Left lung (tissue), 10 donors: ENCODE measurements around the gene ZSCAN10. TPM values are rescaled to one million over a fixed set of nuclear protein-coding genes. Genes with fewer than 3 reads are reported as not detected.
A peak's percentile ranks its signal among the peaks of the same experiment; 100 is the strongest.

ENCODE experiments used
- ATAC-seq: fragments of 200-7000 bp; cut with Tn5 transposase; one replicate; pipeline ENCODE4 v1.9.1; 2020; ENCODE audit warnings: moderate library complexity
- DNase-seq, 4 donors: peaks; one replicate each; pipeline ENCODE4 v3.0.0-alpha.2; 2013 to 2020
- H3K27ac ChIP-seq, 2 donors: fragments of 200-600 bp; sonication (generic) in 1 of 2; one replicate each; pipeline versions ENCODE4 v1.5.0 to v1.8.0; 2020 to 2021
- H3K27me3 ChIP-seq, 2 donors: fragments of 200-600 bp; sonication (generic) in 1 of 2; one replicate each; pipeline versions ENCODE4 v1.5.0 to v1.8.0; 2020 to 2021
- H3K36me3 ChIP-seq, 2 donors: fragments of 200-600 bp; sonication (generic) in 1 of 2; one replicate each; pipeline versions ENCODE4 v1.5.0 to v1.8.0; 2020 to 2021
- H3K4me1 ChIP-seq, 2 donors: fragments of 200-600 bp; one replicate each; pipeline ENCODE4 v1.8.0; 2021
- H3K4me3 ChIP-seq, 2 donors: fragments of 200-600 bp; sonication (generic) in 1 of 2; one replicate each; pipeline versions ENCODE4 v1.5.0 to v1.8.0; 2020 to 2021; ENCODE audit warnings: mild to moderate bottlenecking in 1 of 2
- H3K9me3 ChIP-seq, 2 donors: fragments of 200-600 bp; sonication (generic) in 1 of 2; one replicate each; pipeline versions ENCODE4 v1.5.0 to v1.8.0; 2020 to 2021
- intact Hi-C, 2 donors: fragments of 100-400 bp; cut with DNase I; formaldehyde crosslinking; loops; one replicate each; pipeline versions ENCODE4 v1.11.2 to v1.14.2; 2022
- polyA plus RNA-seq, 6 donors: library from polyadenylated mRNA; unstranded; fragments of 120-200 nt; gene quantifications; one replicate each; pipeline ENCODE4 v1.2.1, GENCODE V29; 2013; ENCODE audit not compliant: insufficient read length in 6 of 6
- total RNA-seq, 2 donors: library from RNA; stranded (reverse); fragmentation: NEBNext Ultra II Directional; extraction: Animal tissue kit (Norgen Biotek cat#: 25700); gene quantifications; one replicate each; pipeline ENCODE4 v1.2.1, GENCODE V29; 2021
- TF ChIP-seq, protein P1 (sequence below), 2 donors: fragments of 200-600 bp; sonication (generic) in 1 of 2; IDR thresholded peaks; one replicate each; pipeline versions ENCODE4 v1.5.0 to v1.8.0; 2021; ENCODE audit warnings: antibody characterized with exemption in 2 of 2
- donor health status: DM: no; HTN: yes; CAD: no.
- donor health status: DM: no; HTN: no; CAD: no.

ZSCAN10 gene
- total and polyA plus RNA-seq, 8 donors: 0.13 TPM; not detected in 7

DNA sequence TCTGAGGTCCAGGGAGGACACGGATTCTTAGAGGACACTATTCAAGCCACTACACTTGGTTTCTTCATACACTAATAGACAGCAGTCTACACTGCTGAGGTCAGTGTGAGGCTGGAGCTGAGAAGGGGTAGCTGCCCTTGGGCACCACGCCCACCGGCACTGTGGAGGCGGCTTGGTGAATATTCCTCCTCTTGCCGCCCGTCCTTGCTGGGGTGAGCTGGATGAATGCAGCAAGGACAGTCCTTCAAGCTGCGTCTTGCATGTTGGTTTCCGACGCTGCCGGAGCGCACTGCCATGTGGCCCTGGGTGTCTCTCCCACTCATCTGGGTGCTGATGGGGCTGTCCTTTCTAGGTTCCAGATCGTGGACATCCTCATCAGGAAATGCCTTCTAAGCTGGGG is 15.9 kb upstream of the ZSCAN10 start:
- Histone ChIP-seq H3K27ac (no peak overlapping the region), H3K36me3 (peaks cover 0 to 46% of the 10 kb centered on the region in 2 donors), H3K27me3 (peaks cover 0 to 5% of the 10 kb centered on the region in 2 donors), H3K9me3 (no peaks in the 10 kb centered on the region), H3K4me1 (peaks cover 12 to 25% of the 10 kb centered on the region in 2 donors), H3K4me3 (no peak overlapping the region)
- intact Hi-C loops: no loop called here
- DNase-seq (peak in 1 of 4 donors; percentile 45), ATAC-seq (no peak)
- TF ChIP-seq, protein P1, sequence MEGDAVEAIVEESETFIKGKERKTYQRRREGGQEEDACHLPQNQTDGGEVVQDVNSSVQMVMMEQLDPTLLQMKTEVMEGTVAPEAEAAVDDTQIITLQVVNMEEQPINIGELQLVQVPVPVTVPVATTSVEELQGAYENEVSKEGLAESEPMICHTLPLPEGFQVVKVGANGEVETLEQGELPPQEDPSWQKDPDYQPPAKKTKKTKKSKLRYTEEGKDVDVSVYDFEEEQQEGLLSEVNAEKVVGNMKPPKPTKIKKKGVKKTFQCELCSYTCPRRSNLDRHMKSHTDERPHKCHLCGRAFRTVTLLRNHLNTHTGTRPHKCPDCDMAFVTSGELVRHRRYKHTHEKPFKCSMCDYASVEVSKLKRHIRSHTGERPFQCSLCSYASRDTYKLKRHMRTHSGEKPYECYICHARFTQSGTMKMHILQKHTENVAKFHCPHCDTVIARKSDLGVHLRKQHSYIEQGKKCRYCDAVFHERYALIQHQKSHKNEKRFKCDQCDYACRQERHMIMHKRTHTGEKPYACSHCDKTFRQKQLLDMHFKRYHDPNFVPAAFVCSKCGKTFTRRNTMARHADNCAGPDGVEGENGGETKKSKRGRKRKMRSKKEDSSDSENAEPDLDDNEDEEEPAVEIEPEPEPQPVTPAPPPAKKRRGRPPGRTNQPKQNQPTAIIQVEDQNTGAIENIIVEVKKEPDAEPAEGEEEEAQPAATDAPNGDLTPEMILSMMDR (IDR thresholded peaks at IDR 0.05): no peak

DNA sequence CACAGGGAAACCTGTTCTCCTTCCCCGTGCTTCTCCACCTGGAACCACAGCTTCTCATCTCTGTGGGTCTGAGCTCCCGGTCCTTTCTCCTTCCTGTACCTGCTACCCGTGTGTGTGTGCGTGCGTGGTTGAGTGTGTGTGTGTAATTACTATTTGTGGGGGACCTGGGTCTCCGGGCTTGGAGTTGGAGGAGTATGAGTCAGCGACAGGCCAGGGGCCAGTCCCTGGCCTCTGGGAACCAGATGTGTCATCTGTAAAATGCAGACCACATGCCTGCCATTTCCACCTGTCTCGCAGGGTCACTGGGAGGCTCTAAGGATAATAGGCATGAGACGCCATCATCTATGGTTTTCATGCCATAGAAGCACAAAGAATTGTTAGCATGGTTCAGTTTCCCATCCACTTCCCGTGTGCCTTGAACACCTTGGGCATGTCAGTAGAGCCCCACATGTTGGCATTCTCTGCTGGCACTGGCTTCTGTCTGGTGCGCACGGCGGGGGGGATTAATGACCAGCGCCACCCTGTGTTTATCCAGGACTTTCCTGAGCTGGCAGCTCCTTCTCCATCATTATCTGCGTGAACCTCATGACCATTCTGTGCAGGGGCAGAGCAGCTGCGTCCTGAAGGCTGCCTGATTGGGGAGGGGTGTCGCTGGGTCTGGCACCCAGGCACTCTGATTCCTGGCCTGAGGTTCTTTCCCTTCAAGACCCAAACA is 14.8 kb upstream of the ZSCAN10 start:
- peak in 1 of 4 donors; percentile 24 for DNase-seq
- no peak for ATAC-seq
- intact Hi-C loops: no loop called here
- peaks cover 0 to 5% of the 10 kb centered on the region in 2 donors for H3K27me3 ChIP-seq
- peak overlapping the region; percentile 66 to 68 for H3K4me3 ChIP-seq
- TF ChIP-seq, protein P1 (IDR thresholded peaks at IDR 0.05): no peak
- H3K9me3 ChIP-seq: no peaks in the 10 kb centered on the region
- H3K36me3 ChIP-seq: peaks cover 0 to 35% of the 10 kb centered on the region in 2 donors
- peaks cover 12 to 25% of the 10 kb centered on the region in 2 donors for H3K4me1 ChIP-seq
- H3K27ac ChIP-seq: no peak overlapping the region

DNA sequence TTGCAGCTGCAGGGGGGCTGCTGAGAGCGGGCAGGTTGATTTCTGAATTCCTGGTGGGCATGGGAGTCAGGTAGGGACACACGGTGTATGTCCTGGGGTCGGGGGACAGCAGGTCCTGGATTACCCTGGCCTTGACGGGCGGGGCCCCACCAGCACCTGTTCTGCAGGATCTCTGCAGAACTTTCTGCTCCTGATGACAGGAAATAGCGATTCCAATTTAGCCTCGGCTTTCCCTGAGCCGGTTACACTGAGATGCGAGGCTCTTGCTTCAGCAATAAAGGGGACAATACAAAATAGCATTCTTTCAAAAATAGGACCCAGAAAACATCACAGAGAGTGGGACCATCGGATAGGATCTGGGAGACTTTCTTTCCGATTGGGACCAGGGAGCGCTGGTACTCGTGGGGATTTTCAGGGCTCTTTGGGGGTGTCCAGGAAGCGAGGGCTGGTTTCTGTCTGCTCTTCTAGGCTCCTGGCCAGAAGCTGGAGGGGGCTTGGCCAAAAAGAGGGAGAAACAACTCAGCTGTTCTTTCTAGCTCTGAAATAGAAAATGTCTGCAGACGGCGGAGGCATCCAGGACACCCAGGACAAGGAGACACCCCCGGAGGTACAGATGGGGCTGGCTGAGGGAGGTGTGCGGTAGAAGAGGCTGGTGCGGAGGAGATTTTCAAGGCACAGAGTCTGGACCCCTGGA is 13.9 kb upstream of the ZSCAN10 start:
- H3K4me3 ChIP-seq: peak overlapping the region; percentile 66 to 68
- intact Hi-C loops: no loop called here
- DNase-seq (peak in 3 of 4 donors; percentile 41 to 79 (median 69)), ATAC-seq (peak; percentile 9)
- peak overlapping the region; percentile 56 to 73 for H3K27ac ChIP-seq
- H3K4me1 ChIP-seq: peaks cover 12 to 25% of the 10 kb centered on the region in 2 donors
- peaks cover 0 to 5% of the 10 kb centered on the region in 2 donors for H3K27me3 ChIP-seq
- TF ChIP-seq, protein P1 (IDR thresholded peaks at IDR 0.05): no peak
- no peaks in the 10 kb centered on the region for H3K9me3 ChIP-seq
- peaks cover 0 to 26% of the 10 kb centered on the region in 2 donors for H3K36me3 ChIP-seq

DNA sequence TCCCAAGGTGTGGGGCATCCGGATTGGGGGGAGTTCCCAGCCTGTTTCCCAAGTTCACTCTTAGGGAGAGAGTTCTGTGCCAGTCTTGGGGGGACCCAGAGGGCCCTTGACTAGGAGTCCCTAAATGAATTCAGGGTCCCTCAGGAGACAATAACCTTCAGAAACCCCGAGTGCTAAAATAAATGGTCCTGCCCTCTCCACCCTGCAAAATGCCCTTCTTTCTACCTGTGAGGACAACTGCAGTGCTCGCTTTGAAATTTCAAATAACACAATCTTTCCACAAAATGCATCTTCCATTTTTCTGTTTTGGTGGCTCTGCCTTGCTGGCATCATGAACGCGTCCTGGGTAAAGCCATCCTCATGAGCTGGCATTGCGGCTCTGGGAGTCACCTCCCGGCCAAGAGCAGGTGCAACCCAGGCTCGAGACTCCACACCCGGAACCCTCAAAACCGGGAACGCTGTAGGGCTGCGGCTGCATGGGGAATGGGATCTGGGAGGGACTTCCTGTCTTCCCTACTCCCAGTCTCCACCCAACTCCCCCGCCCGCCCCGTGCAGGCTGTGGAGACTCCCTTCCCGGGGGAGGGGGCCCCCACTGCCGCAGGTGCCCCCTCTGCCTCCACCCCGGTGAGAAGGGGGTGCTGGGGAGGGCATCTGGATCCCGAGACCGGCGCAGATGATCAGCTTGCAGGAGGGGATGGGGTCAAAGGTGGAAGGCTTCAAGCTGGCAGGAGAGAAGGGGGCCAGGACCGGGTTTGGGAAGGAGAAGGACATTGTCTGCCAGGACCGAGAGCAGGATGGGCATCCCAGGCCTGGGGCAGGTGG is 13.2 kb upstream of the ZSCAN10 start, which contains the start of gene ZNF205:
Gene ZNF205, plus strand, starts transcription at position 529 of the 823 bp plus-strand sequence. CDS start 845 bp downstream, outside the sequence.
- Histone ChIP-seq H3K36me3 (peaks cover 0 to 22% of the 10 kb centered on the region in 2 donors), H3K27ac (peak within 1 kb of the TSS; percentile 56 to 73), H3K4me3 (peak within 1 kb of the TSS; percentile 66 to 68), H3K4me1 (peaks cover 13 to 29% of the 10 kb centered on the region in 2 donors), H3K9me3 (no peaks in the 10 kb centered on the region), H3K27me3 (peaks cover 0 to 5% of the 10 kb centered on the region in 2 donors)
- TF ChIP-seq, protein P1 (IDR thresholded peaks at IDR 0.05): no peak
- DNase-seq (peak in 3 of 4 donors; percentile 71 to 86 (median 71)), ATAC-seq (peak; percentile 98)
- intact Hi-C loops: no loop called here
